EL (cell line): Measurements from ENCODE around the gene NOTCH4.
"Not testable (repeated sequence)": the region's sequence is repeated elsewhere in the genome, so short reads cannot be mapped to it uniquely, and the experiment has no call there.

Source experiments
- DNase-seq: peaks from one replicate; pipeline ENCODE4 v3.0.0-alpha.2; 2016

Gene NOTCH4

DNA sequence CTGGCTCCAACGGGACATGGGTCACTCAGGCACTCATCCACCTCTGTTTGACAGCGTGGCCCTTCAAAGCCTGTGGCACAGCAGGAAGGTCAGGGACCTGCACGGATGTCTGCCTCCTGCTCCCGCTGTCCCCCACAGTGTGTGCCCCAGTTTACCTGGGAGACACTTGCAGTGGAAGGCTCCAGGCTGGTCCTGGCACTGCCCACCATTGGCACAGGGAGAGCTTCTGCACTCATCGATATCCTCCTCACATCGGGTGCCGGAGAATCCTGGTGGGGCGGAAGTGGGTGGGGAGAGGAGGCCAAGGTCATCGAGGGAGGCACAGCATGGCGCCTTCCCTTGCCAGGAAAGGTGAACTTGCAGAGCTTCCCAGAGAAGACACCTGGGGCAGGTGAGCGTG lies 6.9 kb downstream of the NOTCH4 start:
- DNase-seq, result no peak

GRCh38 chr6:32216285-32216684 lies 7.6 kb downstream of the NOTCH4 start:
- no peak for DNase-seq

DNA sequence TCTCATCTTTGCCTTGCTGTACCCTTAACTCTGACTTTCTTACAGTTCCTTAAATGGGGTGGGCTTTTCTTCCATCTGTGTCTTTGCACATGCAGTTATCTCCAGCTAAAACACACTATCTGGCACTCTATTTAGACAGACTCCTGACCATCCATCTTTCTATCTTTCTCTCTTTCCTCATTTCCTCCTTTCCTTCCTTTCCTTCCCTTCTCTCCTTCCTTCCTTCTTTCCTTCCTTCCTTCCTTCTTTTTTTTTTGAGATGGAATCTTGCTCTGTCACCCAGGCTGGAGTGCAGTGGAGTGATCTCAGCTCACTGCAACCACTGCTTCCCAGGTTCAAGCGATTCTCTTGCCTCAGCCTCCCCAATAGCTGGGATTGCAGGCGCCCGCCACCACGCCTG lies 8.2 kb downstream of the NOTCH4 start:
- no peak for DNase-seq

DNA sequence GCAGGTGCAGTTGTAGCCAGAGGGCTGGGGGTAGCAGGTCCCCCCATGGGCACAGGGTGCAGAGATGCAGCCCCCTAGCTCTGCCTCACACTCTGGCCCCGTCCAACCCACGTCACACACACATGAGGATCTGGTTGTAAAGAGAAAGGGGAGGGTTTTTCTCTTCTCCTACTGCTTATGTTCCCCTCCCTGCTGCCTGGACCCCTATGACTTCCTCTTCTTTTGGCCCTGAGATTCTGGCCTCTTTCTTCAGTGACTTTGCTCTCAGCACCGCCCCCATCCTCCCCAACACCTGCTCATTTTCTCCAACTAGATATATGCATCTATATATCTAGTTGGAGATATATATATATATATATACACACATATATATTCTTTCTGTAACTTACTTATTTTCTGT lies 9.7 kb downstream of the NOTCH4 start:
- DNase-seq, result no peak

DNA sequence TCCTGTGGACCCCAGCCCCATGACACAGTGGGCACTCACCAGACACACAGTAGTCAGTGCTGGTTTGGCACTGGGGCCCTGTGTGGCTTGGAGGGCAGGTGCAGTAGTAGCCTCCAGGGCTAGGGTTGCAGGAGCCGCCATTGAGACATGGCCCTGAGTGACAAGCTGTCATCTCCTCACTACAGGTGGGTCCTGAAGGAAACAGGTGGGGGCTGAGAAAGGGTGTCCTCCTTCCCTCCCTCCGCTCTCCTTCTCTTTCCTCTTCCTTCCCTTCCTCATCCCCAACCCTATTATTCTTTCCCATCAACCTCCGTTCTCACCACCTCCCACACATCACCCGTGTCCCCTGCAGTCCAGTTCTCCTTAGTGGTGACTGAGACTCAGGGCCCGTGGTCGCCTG lies 10.2 kb downstream of the NOTCH4 start:
- no peak for DNase-seq

- DNase-seq, result no peak
Measured at GRCh38 chr6:32212076-32212760, 11.6 kb downstream of the NOTCH4 start.

- not testable (repeated sequence) for DNase-seq
Measured at GRCh38 chr6:32211432-32211831, 12.4 kb downstream of the NOTCH4 start.

GRCh38 chr6:32210191-32210601 lies 13.7 kb downstream of the NOTCH4 start:
- DNase-seq, result no peak

GRCh38 chr6:32208996-32209395 lies 14.9 kb downstream of the NOTCH4 start:
- no peak for DNase-seq

DNA sequence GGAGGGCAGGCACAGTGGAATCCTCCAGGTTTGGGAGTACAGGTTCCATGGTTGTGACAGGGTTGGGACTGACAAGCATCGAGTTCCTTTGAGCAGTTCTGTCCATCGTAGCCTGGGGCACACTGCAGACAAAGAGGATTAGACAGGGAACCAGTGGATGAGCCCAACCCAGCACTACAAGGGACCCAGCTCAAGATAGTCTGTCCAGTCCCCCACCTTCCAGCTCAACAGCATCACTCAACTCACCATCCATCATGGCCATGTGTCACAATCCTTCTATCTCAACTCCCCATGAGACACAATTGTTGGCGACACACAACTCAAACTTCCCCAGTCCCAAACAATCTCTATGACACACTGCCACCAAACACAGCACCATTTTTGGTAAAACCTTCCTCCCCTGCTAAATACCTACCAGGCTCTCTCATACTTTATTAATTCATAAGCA lies 19.6 kb downstream of the NOTCH4 start:
- no peak for DNase-seq

GRCh38 chr6:32203426-32204267 lies 20.2 kb downstream of the NOTCH4 start:
- no peak for DNase-seq

- no peak for DNase-seq
Measured at GRCh38 chr6:32202186-32202585, 21.7 kb downstream of the NOTCH4 start.

- no peak for DNase-seq
Measured at GRCh38 chr6:32200711-32201475, 23.0 kb downstream of the NOTCH4 start.

- DNase-seq, result no peak
Measured at GRCh38 chr6:32198866-32199265, 25.0 kb downstream of the NOTCH4 start.

DNA sequence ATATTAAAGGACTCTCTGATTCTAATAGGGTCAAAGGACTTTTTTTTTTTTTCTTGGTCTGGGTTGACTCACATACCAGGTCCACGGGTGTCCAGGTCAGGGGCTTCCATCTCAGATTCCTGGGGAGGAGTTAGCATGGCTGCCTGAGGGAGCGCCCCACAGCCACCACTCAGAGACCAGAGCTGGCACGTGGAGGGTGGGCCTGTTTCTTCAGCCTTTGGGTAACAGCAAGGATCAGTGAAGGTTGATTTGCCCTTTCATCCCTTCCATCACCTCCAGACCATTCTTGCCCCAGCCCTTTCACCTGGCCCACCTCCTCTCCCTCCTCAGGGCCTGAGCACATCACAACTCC lies 25.5 kb downstream of the NOTCH4 start:
- DNase-seq, result no peak

GRCh38 chr6:32196682-32197616 lies 26.9 kb downstream of the NOTCH4 start:
- DNase-seq, result no peak

GRCh38 chr6:32195902-32196681 lies 27.8 kb downstream of the NOTCH4 start:
- peak; percentile 82 for DNase-seq

DNA sequence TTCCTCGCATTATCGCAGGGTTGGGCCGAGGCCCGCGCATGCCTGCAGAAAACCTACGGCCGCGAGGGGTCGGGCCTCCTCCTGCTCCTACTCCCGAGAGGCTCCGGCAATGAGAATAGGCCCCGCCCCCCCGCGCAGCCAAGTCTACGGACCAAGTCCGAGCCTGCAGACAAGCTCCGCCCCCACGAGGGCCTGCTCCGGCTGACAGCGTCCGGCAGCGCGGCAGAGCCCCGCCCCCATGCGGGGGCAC lies 28.3 kb downstream of the NOTCH4 start:
- peak; percentile 100 for DNase-seq

DNA sequence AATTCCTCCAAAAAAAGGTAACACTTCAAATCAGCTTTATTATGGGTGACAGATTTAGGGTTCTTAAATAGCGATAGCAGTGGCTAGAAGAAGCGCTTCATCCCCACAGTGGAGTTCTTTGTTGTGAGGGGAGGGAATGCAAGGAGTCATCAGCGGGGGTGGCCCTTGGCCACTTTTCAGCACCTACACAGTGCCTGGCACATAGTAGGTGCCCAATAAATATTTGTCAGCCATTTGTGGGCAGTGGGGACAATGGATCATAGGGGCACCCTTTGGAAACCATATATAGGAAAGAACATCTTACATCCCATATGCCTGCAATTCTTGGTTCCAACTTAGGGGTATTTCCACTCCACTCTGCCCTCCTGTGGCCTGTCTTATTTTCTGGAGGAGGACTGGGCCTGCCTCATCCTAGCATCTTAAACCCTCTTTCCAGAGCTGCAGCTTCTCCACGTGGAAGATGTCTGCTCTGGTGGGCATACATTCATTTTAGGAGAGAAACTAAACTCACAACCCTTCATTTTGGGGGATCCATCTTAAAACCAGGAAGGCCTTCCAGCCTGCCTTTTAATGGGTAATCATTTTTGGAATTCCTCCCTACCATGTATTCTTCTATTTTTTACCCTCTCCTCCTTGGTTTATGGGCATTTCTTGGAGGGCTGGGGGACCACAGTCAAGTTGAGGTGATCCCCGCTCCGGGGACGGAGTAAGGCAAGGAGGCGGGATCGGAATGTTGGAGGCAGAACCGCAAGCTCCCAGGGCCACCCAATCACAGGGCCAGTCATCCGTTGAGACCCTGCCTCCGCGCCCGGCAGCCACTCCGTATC lies 28.8 kb downstream of the NOTCH4 start:
- peak; percentile 68 for DNase-seq

- DNase-seq, result no peak
Measured at GRCh38 chr6:32194388-32194787, 29.5 kb downstream of the NOTCH4 start.

GRCh38 chr6:32193096-32193495 lies 30.8 kb downstream of the NOTCH4 start:
- DNase-seq, result not testable (repeated sequence)
